Right ventricle myocardium inferior (tissue), 1 donor: ENCODE data around the gene C19orf47. TPM values are rescaled to one million over a fixed set of nuclear protein-coding genes. Genes with fewer than 3 reads are reported as not detected.
"Not testable (repeated sequence)": the region's sequence is repeated elsewhere in the genome, so short reads cannot be mapped to it uniquely, and the experiment has no call there.

ENCODE experiments used
- ATAC-seq: fragments of 200-7000 bp; cut with Tn5 transposase; one replicate; pipeline ENCODE4 v1.9.1; 2020; ENCODE audit warnings: mild to moderate bottlenecking, moderate library complexity
- DNase-seq: peaks from one replicate; pipeline ENCODE4 v3.0.0; 2021; ENCODE audit errors: missing footprints
- intact Hi-C: fragments of 100-400 bp; cut with DNase I; formaldehyde crosslinking; loops from one replicate; pipeline ENCODE4 v1.11.0; 2022
- total RNA-seq: library from RNA; stranded (reverse); fragmentation: NEBNext Ultra II Directional; extraction: Animal tissue kit (Norgen Biotek cat#: 25700); gene quantifications from one replicate; pipeline ENCODE4 v1.2.1, GENCODE V29; 2021
- donor health status: DM: no; HTN: yes; CAD: no; lungs with severe emphysema.

C19orf47 gene
- total RNA-seq, 1 donor from 2014 or later: 222 TPM

DNA sequence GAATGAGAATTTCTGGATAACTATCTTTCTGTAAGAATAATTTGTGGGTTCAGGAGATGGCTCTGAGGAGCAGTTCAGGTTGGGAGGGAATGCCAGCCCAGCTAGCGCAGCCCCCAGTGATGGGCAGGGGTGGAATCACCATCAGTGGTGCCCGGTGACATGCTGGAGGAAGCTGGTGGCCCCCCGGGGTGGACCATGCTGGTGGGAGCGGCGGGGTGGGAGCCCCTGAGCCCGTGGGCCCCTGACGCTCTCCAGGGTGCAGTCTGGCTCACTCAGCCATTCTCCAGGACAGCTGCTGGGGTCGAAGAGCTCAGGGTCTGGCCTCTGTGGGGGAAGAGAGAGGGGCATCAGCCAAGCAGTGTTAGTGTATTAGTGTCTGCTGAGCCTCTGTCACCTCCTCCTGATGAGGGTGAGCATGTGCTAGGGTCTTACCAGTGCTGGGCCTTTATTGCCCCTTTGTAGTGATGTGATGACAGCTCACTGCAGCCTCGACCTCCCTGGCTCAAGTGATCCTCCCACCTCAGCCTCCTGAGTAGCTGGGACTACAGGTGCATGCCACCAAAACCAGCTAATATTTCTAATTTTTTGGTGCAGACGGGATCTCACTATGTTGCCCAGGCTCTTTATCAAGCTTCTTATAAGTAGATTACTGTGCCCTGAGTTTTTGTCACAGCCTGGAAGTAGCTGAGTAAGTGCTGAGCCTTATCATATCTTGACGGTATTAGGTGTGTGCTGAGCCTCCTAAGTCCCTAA is 31.4 kb upstream of the C19orf47 start:
- no peak for ATAC-seq
- no peak for DNase-seq
- intact Hi-C loops: no loop called here

DNA sequence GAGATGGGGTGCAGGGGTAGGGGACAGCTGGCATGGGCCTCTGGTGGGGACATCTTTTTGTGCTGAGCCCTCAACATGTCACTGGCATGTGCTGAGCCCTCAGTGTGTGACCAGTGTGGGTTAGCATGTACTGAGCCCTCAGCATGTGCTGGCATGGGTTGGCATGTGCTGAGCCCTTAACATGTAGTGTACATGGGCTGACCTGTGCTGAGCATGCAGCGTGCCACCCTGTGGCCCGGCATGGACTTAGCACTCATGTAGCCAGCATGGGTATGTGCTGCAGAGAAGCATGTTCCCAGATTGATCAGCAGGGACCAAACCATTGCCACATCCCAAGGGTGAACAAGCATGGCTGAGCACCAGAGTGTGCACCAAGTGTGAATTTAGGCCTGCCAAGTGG is 30.3 kb upstream of the C19orf47 start:
- intact Hi-C loops: no loop called here
- ATAC-seq (no peak), DNase-seq (no peak)

DNA sequence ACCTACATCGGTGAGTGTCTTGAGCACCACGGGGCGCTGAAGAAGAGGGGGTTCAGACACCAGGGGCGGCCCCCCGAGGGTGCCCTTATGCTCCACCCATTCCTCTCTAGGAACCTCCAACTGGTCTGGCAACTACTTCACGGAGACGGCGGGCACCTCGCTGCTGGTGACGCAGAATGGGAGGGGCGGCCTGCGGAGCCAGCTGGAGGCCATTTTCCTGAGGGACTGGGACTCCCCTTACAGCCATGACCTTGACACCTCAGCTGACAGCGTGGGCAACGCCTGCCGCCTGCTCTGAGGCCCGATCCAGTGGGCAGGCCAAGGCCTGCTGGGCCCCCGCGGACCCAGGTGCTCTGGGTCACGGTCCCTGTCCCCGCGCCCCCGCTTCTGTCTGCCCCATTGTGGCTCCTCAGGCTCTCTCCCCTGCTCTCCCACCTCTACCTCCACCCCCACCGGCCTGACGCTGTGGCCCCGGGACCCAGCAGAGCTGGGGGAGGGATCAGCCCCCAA is 29.7 kb upstream of the C19orf47 start:
- no peak for DNase-seq
- ATAC-seq: no peak
- intact Hi-C loops: no loop called here

DNA sequence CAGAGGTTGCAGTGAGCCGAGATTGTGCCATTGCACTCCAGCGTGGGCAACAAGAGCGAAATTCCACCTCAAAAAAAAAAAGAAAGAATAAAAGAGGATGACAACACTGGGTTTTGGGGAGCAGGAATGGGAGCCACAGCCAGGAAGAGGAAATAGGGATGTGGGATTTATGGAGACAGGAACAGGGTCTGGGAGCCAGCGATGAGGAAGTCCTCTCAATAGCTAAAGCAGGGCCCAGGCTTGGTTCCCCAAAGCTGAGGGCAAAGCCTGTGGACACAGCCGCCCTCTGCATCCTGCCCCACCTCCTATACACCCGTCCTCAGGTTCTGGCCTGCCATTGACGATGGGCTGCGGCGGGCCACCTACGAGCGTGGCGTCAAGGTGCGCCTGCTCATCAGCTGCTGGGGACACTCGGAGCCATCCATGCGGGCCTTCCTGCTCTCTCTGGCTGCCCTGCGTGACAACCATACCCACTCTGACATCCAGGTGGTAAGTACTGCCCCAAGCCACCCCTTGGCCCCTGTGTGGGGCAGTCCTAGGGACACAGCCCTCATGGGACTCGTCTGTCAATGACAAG is 28.2 kb upstream of the C19orf47 start:
- DNase-seq (peak; percentile 64), ATAC-seq (no peak)
- intact Hi-C loops: no loop called here

DNA sequence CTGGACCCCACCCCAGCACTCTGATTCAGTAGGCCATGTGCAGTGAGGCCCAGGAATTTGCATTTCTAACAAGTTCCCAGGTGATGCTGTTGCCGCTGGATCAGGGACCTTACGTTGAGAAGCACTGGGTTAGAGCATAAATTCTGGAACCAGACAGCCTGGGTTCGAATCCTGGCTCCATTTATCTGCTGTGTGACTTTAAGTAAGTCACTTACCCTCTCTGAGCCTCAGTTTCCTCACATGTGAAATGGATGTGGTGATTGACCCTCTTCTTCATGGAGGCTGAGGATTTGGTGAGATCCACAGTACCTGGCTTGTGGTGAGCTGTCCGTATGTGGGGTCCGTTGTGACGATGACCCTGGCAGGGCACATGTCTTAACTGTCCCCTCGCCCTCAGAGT is 25.9 kb upstream of the C19orf47 start:
- no peak for DNase-seq
- intact Hi-C loops: no loop called here
- no peak for ATAC-seq

DNA sequence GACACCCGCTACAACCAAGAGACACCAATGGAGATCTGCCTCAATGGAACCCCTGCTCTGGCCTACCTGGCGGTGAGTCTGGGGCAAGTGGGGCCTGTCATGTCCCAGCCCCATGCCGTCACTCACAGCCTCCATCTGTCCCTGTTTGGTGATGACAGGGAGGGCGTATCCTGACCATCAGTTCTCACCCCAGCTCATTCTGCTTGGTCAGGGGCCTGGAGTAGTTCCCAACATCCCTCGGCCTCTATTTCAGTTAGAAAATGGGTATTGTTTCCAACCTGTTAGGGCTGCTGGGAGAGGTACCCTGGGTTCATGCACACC is 23.6 kb upstream of the C19orf47 start:
- no peak for ATAC-seq
- intact Hi-C loops: no loop called here
- no peak for DNase-seq

DNA sequence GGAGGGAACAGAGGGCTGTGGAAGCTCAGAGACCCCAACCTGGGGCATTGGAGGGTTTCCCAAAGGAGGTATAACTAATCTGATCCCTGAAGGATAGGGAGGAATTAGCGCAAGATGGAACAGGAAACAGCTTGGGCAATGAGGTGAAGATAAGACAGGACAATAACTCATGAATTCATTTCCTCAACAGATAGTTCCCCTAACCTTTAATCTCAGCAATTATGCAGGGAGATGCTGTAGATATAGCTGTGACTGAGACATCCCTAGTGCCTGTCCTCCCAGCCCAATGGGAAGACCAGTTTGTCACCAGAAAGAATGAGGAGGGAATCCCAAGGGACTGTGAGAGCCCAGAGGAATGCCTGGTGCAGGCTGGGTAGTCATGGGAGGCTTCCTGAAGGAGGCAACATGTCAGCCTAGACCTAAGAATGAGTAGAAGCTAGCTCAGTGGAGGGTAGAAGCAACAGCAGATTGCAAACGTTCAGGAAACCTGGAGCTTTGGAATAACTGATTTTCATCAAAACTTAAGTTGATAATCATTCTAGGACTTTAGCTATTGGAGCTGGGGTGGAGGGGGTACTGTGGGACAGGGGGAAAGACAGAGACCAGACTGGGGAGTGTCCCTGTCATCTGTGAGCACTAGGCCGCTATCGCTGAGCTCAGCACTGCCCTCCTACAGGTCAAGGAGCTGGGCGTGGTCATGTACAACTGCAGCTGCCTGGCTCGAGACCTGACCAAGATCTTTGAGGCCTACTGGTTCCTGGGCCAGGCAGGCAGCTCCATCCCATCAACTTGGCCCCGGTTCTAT is 23.0 kb upstream of the C19orf47 start:
- DNase-seq (no peak), ATAC-seq (no peak)
- intact Hi-C loops: no loop called here

DNA sequence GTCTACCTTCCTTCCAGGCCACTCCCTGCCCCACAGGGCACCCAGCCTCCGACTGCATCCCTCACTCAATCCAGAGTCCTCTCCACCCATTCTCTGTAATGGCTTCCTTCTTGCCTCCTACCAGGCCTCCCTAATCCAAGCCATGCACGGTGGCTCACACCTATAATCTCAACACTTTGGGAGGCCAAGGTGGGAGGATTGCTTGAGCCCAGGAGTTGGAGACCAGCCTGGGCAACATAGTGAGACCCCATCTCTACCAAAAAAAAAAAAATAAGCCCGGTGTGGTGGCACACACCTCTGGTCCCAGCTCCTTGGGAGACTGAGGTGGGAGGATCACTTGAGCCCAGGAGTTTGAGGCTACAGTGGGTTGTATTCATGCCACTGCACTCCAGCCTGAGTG is 22.1 kb upstream of the C19orf47 start:
- ATAC-seq, DNase-seq, intact Hi-C loops: not testable (repeated sequence)

DNA sequence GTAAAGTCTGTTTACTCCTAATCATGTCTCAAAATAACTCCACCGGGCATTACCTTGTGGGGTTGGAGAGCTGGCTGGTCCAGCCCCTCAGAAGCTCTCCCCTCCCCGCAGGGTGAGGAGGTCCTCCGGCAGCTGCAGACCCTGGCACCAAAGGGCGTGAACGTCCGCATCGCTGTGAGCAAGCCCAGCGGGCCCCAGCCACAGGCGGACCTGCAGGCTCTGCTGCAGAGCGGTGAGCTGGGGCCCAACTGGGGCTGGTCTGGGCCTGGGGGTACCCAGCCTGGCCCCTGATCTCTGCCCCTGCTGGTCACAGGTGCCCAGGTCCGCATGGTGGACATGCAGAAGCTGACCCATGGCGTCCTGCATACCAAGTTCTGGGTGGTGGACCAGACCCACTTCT is 21.6 kb upstream of the C19orf47 start:
- no peak for ATAC-seq
- intact Hi-C loops: no loop called here
- DNase-seq: no peak

DNA sequence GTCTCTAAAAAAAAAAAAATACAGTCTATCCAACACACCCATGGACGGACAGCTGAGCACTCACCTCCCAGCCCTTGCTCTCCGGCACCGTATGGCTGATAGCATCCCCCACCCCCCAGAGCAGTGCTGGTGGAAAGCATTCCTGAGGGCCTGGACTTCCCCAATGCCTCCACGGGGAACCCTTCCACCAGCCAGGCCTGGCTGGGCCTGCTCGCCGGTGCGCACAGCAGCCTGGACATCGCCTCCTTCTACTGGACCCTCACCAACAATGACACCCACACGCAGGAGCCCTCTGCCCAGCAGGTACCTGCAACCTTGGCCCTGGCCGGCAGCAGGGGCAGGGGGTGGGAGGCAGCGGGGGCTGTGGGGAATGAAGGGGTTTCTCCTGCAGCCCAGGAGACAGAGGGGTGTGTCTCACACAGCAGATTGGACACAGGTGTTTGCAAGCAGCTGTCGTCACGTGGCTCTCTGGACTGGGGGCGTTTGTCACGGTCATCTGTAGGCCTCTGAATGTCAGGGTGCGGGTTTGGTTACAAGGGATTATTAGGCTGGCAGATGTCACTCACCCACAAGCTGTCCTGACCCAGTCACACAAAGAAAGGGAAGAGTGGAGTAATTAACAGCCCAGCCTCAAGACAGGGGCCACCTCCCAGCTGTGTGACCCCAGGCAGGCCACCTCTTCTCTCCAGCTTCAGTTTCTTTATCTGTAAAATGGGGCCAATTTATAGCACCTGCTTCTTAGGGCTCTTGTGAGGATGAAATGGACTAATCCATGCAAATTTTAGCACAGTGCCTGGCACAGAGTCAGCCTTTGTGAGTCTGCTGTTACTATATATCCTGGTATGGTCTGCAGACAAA is 19.6 kb upstream of the C19orf47 start:
- no peak for ATAC-seq

DNA sequence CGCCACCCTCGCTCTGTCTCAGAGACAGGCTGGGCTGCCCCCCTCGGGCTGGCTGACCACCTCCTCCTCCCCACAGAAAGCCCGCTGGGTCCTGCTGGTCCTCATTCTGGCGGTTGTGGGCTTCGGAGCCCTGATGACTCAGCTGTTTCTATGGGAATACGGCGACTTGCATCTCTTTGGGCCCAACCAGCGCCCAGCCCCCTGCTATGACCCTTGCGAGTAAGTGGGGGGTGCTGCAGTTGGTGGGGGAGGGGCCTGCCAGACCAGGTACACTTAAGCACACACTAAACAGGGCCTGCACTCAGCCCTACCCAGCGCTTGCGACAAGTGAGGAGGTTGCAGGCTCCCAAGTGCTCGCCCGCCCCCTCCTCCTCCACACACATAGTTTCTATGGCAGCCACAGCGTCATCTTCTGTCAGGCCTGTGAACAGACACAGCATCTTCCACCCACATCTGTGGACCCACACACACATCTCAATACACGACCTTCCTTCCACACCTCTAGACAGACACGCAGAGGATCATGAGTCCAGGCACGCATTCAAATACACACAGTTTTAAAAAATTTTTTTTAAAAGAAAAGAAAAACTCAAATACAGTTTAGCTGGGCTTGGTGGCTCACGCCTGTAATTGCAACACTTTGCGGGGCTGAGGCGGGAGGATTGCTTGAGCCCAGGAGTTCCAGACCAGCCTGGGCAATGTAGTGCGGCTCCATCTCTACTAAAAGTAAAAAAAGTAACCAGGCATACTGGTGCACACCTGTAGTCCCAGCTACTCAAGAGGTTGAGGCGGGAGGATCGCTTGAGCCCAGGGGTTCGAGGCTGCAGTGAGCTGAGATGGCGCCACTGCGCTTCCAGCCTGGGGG is 18.7 kb upstream of the C19orf47 start:
- peak; percentile 65 for DNase-seq
- intact Hi-C loops: no loop called here
- ATAC-seq: no peak

More for the DNA sequence above, 19.6 kb upstream of the C19orf47 start:
- DNase-seq: peak; percentile 64
- intact Hi-C loops: no loop called here

DNA sequence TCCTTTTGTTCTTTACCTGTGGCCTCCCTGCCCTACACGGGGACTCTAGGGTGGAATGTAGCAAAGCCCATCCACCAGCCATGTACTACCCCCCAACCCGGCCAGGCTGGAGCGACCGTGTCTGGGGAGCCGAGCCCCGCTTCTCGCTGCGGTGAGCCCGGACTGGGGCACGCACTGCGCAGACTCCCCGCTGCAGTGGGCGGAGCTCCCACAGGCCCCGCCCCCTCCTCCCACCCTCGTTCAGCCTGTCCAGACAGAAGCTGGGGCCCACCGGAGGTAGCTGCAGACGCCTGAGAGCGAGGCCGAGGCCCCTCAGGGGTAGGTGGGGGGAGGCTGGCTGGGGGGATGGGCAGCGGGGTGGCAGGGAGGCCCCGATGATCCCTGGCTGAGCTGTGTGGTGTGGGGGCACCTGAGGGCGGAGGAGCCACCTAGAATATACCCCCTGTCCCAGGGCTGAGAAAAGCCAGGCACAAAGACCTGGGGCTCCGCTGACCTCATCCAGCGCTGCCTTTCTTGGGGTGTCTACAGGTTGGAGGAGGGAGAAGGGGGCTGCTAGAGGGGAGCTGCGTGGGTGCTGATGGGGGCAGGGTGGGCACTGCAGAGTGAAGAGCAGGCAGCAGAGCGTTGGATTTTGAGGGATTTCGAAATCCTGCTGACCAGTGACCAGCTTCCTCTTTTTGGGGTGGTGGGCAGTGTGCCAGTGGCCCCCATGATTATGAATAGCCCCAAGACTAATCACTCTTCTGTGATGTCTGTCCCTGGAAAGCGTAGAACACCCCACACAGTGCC is 17.6 kb upstream of the C19orf47 start:
- DNase-seq: peak; percentile 77
- ATAC-seq: peak; percentile 74
- intact Hi-C loops: no loop called here

DNA sequence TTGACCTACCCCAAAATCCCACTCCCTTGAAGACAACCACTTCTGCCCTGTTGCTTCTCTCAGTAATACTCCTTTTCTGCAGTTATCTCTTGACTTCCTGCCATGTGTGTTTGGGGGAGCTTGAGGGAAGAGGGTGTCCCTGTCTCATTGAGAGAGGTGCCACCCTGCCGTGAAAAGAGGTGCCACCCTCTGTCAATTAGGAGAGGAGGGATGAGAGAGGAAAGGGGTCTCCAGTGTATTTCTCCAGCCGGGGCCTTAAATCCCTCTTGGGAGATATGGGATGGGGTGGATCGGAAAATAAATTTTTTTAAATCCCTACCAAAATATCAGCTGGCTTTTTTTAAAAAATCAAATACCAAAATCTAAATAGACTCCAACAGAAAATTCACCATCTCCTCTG is 16.8 kb upstream of the C19orf47 start:
- ATAC-seq (no peak), DNase-seq (no peak)
- intact Hi-C loops: no loop called here

DNA sequence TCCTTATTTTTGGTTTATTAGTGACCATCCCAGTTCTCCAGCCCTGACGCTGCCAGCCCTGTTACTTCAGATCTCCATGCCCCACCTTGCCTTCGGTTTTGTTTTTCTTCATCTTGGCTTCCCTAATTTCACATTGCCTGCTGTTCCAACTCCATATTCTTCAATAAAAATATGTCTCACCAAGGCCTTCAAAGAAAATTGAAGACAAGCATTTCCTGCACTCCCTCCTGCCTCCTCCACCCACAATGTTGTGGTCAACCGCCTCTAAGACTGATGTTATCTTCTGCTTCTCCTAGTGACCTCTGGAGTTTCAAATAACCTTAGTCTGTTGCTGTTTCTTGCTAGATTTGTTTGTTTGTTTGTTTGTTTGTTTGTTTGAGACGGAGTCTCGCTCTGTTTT is 14.9 kb upstream of the C19orf47 start:
- DNase-seq: no peak
- intact Hi-C loops: no loop called here

DNA sequence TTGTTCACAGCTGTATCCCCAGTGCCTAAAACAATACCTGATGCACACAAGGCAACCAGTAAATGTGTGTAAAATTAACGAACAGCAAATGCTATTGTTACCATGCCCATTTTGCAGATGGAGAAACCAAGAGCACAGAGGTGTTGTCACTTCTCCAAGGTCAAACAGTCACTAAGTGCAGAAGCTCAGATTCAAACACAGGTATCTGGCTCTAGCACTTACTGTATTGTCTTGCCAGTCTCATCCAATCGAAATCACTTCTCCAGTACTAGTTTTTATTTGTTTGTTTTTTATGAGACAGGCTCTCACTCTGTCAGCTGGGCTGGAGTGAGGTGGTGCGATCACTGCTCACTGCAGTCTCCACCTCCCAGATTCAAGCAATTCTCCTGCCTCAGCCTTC is 14.0 kb upstream of the C19orf47 start:
- intact Hi-C loops: no loop called here
- ATAC-seq: no peak
- no peak for DNase-seq

More for the DNA sequence above, 14.9 kb upstream of the C19orf47 start:
- ATAC-seq: no peak

DNA sequence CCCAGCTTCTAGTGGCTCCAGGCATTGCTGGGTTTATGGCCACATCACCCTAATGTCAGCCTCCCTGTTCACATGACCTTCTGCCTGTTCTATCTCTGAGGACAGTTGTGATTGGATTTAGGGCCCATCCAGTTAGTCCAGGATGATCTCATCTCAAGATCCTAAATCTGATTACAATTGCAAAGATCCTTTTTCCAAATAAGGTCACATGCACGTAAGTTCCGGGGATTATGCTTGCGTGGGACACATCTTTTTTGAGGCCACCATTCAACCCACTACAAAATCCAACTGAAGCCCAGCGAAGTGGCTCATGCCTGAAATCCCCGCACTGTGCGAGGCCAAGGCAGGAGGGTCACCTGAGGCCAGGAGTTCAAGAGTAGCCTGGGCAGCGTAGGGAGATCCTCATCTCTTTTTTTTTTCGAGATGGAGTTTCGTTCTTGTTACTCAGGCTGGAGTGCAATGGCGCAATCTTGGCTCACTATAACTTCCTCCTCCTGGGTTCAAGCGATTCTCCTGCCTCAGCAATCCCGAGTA is 12.6 kb upstream of the C19orf47 start:
- intact Hi-C loops: no loop called here
- no peak for DNase-seq
- ATAC-seq: peak; percentile 37

DNA sequence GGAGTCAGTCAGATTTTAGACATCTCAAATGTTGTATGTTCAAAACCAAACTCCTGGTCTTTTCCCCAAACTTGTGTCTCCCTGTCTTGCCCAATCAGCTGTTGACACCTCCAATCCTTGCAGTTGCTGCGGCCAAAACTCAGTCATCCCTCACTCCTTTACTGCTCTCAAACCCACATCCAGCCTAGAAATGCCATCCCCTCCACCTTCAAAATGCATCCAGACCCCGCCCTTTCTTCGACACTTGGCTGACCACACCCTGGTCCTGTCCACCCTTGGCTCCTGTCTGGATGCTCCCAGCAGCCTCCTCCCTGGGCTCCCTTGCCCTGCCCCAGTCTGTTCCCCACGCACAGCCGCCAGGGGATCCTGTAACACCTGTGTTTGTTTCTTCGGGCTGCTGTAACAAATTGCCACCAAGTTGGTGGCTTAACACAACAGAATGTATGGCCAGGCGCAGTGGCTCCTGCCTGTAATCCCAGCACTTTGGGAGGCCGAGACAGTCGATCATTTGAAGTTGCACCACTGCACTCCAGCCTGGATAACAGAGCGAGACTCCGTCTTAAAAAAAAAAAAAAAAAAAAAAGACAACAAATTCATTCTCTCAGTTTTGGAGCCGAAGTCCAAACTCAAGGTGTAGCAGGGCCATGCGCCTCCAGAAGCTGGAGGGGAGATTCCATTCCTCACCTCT is 12.0 kb upstream of the C19orf47 start:
- ATAC-seq (no peak), DNase-seq (no peak)
- intact Hi-C loops: no loop called here
